Measurements from ENCODE around the gene SLC5A9. TPM values are rescaled to one million over a fixed set of nuclear protein-coding genes. Genes with fewer than 3 reads are reported as not detected.

SLC5A9 gene
- 0.10 TPM for total RNA-seq

DNA sequence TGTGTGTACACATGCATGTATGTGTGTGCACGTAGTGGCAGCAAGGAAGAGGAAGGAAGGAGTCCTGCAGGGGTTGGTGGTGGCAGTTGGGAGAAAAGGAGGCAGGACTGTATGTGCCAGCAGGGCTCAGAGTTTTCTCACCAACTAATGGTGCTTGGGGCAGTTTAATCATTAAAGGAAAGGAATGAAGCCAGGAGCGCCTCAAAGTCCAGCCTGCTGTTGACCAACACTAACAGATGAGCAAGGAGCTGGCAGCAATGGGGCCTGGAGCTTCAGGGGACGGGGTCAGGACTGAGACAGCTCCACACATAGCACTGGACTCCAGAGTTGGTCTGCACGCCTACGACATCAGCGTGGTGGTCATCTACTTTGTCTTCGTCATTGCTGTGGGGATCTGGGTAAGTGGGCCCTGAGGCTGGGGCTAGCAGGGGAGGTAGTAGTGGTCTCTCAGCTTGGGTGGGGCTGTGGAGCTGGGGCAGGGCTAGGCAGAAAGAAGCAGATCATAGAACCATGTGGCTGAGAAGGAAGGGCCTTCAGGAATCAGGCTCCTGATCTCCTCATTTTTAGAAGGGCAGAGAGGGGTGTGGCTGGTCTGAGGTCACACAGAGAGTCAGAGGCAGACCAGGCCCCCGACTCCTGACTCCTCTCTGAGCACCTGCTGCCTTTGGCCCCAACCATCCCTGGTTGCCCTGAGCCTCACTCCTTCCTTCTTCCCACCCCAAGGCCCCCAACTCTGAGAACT lies at the start of gene SLC5A9:
SLC5A9 (plus strand) TSS at position 216 of the 742 bp plus-strand sequence; CDS start at position 237, 21 bp downstream.
- Histone ChIP-seq H3K4me3 (ENCODE audit: low read length) (no peak within 1 kb of the TSS), H3K27me3 (ENCODE audit: insufficient read depth, low read length) (no peaks in the 10 kb centered on the region), H3K4me1 (ENCODE audit: insufficient read depth, low read length) (peaks cover 10% of the 10 kb centered on the region), H3K9me3 (ENCODE audit: low read depth, low read length) (no peaks in the 10 kb centered on the region)

DNA sequence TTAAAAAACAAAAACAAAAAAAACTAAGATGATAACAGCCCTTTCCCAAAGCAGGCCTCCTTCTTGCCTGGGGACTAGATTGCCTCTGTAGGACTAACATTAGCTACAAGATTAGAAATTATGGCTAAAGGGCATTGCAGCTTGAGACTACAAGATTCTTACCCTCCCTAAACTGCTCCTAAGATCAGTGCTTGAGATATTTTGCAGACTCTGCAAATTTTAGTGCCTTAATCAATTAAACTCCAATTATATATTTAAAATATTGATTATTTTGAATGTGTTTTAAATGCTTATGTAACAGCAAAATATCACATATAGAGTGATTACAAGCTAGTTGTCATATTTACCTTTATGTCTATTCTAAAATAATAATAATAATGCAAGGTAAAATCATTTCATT lies 47.4 kb upstream of the SLC5A9 start:
- Histone ChIP-seq H3K9me3 (ENCODE audit: low read depth, low read length) (no peaks in the 10 kb centered on the region), H3K27me3 (ENCODE audit: insufficient read depth, low read length) (no peaks in the 10 kb centered on the region), H3K4me3 (ENCODE audit: low read length) (no peak overlapping the region), H3K4me1 (ENCODE audit: insufficient read depth, low read length) (no peaks in the 10 kb centered on the region)

DNA sequence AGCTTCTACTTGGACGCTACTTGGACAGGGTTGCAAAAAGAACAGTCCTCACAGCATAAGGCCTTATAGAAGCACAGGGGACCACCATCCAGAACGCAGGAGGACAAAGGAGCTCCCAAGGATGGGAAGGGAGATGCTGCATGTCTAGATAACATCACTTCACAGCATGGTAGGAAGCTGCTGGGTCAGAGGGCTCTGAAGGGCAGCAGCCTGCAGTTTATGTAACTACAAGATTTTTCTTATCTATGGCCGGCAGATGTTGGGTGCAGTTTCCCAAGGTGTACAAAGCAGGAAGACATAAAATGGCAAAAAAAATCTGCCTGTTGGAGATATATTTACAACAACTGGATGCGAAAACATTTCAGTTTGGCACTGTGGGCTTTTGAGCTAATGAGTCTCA lies 45.3 kb upstream of the SLC5A9 start:
- no peaks in the 10 kb centered on the region for H3K9me3 ChIP-seq (ENCODE audit: low read depth, low read length)
- no peak overlapping the region for H3K4me3 ChIP-seq (ENCODE audit: low read length)
- no peaks in the 10 kb centered on the region for H3K4me1 ChIP-seq (ENCODE audit: insufficient read depth, low read length)
- no peaks in the 10 kb centered on the region for H3K27me3 ChIP-seq (ENCODE audit: insufficient read depth, low read length)

DNA sequence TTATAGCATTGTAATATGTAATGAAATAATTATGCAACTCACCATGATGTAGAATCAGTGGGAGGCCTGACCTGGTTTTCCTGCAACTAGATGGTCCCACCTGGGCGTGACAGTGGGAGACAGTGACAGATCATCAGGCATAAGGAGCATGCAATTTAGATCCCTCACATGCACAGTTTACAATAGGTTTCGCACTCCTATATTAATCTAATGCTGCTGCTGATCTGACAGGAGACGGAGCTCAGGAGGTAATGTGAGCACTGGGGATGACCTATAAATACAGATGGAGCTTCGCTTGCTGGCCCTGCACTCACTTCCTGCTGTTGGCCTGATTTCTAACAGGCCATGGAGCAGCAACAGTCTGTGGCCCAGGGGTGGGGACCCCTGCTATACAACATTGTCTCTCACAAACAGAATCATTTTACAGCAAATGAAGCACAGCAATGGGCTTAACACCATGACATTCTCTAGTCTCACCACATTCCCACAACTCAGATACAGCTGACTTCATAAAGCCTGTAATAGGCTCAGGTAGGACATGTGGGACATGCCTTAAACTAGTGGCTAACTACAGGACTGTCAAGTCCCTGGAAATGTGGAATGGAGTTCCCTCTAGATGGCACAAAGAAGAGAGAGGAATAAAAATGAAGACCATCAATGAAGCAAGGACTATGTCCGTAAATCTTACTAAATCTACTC lies 40.7 kb upstream of the SLC5A9 start:
- Histone ChIP-seq H3K4me3 (ENCODE audit: low read length) (no peak overlapping the region), H3K27me3 (ENCODE audit: insufficient read depth, low read length) (no peaks in the 10 kb centered on the region), H3K9me3 (ENCODE audit: low read depth, low read length) (no peaks in the 10 kb centered on the region), H3K4me1 (ENCODE audit: insufficient read depth, low read length) (no peaks in the 10 kb centered on the region)

DNA sequence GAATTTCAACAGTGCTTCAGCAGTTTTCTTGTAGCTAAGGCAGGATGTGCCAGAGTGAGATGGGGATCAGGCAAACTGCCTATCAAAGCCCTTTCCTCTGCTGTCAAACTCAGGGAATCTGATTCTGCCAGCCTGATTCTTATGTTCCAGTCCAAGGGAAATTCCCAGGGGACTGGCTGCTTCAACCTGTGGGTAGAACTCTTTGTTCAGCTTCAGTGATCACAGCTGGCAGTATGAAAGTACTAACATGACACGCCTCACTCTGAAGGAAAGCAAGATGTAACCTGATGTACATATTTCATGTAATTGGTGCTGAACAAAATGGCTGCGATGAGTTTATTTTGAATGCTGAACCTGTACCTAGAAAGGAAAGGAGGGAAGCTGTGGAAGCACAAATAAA lies 40.1 kb upstream of the SLC5A9 start:
- no peaks in the 10 kb centered on the region for H3K4me1 ChIP-seq (ENCODE audit: insufficient read depth, low read length)
- H3K9me3 ChIP-seq (ENCODE audit: low read depth, low read length): peaks cover 1% of the 10 kb centered on the region
- no peaks in the 10 kb centered on the region for H3K27me3 ChIP-seq (ENCODE audit: insufficient read depth, low read length)
- H3K4me3 ChIP-seq (ENCODE audit: low read length): no peak overlapping the region

DNA sequence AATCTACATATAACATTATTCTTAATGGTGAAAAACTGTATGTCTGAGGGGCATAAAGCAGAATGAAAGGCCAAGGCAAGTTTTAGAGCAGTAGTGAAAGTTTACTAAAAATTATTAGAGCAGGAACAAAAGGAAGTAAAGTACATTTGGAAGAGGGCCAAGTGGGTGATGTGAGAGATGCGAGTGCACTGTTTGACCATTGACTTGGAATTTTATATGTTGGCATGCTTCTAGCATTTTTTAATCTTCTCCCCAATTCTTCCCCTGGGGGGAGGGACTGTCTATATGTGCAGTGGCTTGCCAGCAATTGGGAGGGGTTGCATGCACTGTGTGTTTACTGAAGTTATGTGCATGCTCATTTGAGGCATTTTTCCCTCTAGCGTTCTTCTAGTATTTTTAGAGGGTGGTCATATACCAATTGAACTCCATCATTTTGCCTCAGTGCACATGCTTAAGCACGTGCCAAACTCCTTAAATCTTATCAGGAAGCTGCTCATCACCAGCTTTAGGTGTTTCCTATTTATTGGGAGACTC lies 36.1 kb upstream of the SLC5A9 start:
- Histone ChIP-seq H3K9me3 (ENCODE audit: low read depth, low read length) (peaks cover 8% of the 10 kb centered on the region), H3K4me1 (ENCODE audit: insufficient read depth, low read length) (no peaks in the 10 kb centered on the region), H3K4me3 (ENCODE audit: low read length) (no peak overlapping the region)

DNA sequence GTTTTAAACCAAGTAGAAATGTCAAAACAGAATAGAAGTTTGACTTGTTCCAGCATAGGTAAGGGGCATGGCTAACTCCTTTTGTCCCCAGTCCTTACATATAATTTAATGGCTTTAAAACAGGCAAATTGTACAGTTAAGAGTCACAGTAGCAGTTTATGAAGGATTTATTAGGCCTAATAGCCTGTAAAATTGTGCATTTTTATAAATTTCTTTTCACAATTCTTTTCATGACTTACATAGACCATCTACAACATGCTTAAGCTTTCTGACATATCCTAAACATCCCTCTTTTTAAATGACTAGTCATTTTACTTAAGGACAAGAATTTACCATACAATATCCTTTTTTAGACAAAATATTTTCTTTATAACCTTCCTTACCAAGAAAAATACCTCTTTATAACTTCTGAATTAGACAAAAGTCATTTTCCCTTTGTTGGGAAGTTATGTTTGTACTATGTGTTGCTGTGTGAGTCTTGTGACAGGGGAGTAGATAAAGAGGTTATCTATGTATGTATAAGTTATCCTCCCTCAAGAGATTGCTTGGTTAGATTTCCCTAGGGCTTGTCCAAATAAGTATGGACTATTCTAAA lies 34.5 kb upstream of the SLC5A9 start:
- H3K27me3 ChIP-seq (ENCODE audit: insufficient read depth, low read length): no peaks in the 10 kb centered on the region
- H3K9me3 ChIP-seq (ENCODE audit: low read depth, low read length): peaks cover 8% of the 10 kb centered on the region
- H3K4me1 ChIP-seq (ENCODE audit: insufficient read depth, low read length): no peaks in the 10 kb centered on the region
- H3K4me3 ChIP-seq (ENCODE audit: low read length): no peak overlapping the region

More for the DNA sequence above, 36.1 kb upstream of the SLC5A9 start:
- H3K27me3 ChIP-seq (ENCODE audit: insufficient read depth, low read length): no peaks in the 10 kb centered on the region

DNA sequence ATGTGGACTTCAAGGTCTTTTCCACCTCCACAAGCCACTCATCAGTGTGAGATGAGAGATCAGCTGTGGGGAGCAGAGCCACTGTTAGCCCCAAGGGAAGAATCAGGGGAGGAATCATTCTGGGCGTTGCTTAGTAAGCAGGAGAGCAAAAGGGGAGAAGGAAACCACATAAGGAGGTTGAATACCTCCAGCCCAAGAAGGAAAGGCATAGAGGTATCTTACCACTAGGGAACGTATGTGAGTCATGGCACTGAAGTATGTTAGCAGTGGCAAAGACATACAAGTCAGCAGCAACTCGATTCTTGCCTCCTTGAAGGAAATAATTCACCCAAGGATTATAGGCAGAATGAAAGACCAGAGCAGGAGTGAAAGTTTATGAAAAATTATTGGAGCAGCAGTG lies 31.6 kb upstream of the SLC5A9 start:
- peaks cover 3% of the 10 kb centered on the region for H3K4me1 ChIP-seq (ENCODE audit: insufficient read depth, low read length)
- peaks cover 3% of the 10 kb centered on the region for H3K27me3 ChIP-seq (ENCODE audit: insufficient read depth, low read length)
- H3K9me3 ChIP-seq (ENCODE audit: low read depth, low read length): peaks cover 8% of the 10 kb centered on the region
- H3K4me3 ChIP-seq (ENCODE audit: low read length): no peak overlapping the region

DNA sequence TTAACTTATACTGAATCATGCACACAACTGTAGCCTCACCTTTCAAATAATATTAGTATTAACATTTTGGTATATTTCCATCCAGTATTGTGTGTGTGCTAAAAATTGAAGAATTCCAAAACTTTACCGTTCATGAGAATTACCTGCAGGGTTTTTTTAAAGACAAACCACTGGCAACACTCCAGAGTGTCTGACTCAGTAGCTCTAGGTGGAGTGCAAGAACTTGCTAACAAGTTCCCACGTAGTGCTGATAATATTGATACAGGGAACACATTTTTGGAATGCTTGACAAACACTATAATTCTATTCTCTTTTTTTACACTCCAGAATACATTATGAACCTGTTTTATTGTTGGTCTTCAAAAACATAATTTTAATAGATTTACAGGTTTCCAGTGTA lies 27.7 kb upstream of the SLC5A9 start:
- no peak overlapping the region for H3K4me3 ChIP-seq (ENCODE audit: low read length)
- H3K27me3 ChIP-seq (ENCODE audit: insufficient read depth, low read length): peaks cover 3% of the 10 kb centered on the region
- H3K9me3 ChIP-seq (ENCODE audit: low read depth, low read length): no peaks in the 10 kb centered on the region
- peaks cover 10% of the 10 kb centered on the region for H3K4me1 ChIP-seq (ENCODE audit: insufficient read depth, low read length)

DNA sequence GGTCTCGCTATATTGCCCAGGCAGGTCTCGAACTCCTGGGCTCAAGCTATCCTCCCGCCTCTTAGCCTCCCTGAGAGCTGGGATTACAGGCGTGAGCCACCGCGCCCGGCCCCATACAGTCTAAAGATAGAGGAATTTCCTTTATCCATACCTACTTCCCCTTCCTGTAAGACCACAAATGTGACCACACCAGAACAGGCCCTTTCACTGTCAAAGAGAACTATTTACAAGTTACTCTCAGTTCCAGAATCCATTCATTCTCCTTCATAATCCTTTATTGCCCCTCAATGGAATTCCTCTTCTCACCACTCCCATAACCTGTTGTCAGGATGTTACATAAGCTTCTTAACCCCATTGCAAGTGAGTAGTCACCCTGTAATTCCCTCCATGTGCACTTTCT lies 26.3 kb upstream of the SLC5A9 start:
- H3K4me3 ChIP-seq (ENCODE audit: low read length): no peak overlapping the region
- H3K27me3 ChIP-seq (ENCODE audit: insufficient read depth, low read length): peaks cover 3% of the 10 kb centered on the region
- H3K4me1 ChIP-seq (ENCODE audit: insufficient read depth, low read length): peaks cover 10% of the 10 kb centered on the region
- no peaks in the 10 kb centered on the region for H3K9me3 ChIP-seq (ENCODE audit: low read depth, low read length)

DNA sequence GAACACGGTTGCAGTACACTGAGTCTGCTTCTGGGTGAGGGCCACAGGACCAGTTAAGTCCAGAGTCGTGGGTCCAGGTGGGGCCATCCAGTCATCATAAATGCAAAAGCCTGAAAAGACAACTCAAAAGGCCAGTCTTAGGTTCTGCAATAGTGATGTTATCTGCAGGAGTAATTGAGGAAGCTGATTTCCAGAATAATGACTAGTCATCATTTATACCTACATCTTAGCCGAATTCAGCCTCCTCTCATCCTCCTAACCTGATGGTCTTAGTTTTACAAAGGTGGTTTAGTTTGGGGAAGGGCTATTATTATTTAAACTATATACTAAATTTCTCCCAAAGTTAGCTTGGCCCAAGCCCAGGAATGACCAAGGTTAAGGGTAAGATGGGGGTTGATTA lies 23.5 kb upstream of the SLC5A9 start:
- Histone ChIP-seq H3K4me3 (ENCODE audit: low read length) (no peak overlapping the region), H3K9me3 (ENCODE audit: low read depth, low read length) (no peaks in the 10 kb centered on the region), H3K4me1 (ENCODE audit: insufficient read depth, low read length) (peaks cover 10% of the 10 kb centered on the region), H3K27me3 (ENCODE audit: insufficient read depth, low read length) (peaks cover 3% of the 10 kb centered on the region)

DNA sequence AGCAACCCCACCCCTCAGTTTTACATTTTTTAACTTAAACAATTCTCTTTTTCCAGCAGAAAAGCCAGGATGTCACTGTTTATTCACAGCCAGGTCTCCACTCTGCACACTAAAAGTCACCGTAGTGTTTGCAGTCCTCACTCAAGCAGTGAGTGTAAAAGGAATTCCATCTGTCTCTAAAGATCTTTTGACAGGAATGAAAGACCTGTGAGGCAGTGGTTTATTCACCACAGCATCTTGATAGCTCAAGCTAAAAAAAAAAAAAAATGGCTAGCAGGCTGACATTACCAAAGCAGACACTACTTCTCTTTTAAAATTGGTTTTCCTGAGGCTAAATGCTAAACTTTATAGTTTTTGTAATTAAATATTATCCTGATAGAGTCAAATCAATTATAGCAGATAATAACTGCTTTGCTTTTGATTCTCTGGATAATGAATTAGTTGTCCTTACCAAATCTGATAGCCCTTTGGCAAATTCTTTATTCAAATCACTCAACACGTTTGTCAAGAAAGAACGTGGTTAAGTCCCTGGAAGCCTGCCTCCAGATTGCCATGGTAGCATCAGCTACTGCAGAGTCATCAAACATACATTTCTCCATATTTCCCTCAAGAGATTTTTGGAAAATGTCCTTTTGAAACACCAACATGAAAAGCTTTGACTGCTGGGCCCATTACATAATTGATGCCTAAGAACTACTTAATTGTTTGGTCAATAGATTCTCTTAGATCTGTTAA lies 22.2 kb upstream of the SLC5A9 start:
- Histone ChIP-seq H3K4me3 (ENCODE audit: low read length) (no peak overlapping the region), H3K9me3 (ENCODE audit: low read depth, low read length) (no peaks in the 10 kb centered on the region), H3K27me3 (ENCODE audit: insufficient read depth, low read length) (no peaks in the 10 kb centered on the region), H3K4me1 (ENCODE audit: insufficient read depth, low read length) (peaks cover 10% of the 10 kb centered on the region)

DNA sequence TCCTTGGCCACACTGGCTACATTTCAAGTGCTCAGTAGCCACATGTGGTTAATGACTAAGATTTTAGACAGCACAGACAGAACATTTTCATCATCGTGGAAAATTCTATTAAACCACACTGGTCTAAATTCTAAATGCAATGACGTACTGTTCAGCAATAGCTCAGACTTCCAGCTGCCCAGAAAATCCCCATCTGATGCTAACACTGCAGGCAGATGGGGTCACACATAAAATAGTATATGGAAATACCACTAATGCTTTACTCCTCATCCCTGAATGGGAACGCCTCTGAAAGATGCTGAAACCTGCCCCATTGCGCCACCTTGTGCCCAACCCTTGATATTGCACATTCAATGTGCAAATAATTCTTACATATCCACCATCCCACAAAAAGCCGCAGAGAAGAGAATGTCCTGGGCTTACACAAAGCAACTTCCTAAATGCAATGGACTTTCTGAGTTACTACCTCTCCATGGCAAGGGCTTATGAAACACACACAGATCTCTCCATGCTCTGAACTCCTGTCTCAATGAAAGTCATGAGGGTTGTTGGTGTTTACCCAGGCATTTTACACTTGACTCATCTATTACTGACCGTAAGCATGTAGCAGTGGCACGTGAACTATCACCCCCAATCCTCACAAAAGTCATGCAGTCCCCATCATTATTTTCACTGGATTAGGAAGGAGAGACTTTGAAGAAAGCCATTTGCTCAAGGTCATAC lies 20.3 kb upstream of the SLC5A9 start:
- Histone ChIP-seq H3K4me3 (ENCODE audit: low read length) (no peak overlapping the region), H3K9me3 (ENCODE audit: low read depth, low read length) (no peaks in the 10 kb centered on the region), H3K4me1 (ENCODE audit: insufficient read depth, low read length) (no peaks in the 10 kb centered on the region), H3K27me3 (ENCODE audit: insufficient read depth, low read length) (no peaks in the 10 kb centered on the region)

DNA sequence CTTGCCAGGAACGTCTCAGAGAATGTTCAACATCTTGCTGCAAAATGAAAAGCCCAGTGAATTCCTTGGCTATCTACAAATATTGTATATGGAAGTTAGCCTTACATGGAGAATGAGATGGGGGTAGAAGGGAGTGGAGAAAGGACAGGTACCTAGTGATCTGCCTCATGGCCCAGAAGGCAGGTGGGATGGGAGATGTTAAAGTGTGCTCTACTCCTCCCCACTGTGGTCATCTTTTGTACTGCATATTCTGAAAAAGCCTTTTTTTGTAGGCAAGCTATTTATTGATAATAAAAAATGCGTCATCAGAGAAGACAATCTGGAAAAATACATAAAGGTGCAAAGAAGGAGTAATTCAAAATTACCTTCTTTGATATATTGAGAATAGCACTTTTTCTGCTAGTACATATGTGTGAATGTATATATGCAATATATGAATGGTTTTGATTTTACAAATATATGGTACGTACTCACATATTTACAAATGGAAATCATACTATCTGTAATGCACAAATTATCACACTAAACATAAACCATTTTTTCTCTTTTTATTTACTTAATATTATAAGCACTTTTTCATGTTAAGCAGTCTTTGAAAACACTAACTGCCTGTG lies 19.1 kb upstream of the SLC5A9 start:
- H3K4me3 ChIP-seq (ENCODE audit: low read length): no peak overlapping the region
- H3K4me1 ChIP-seq (ENCODE audit: insufficient read depth, low read length): no peaks in the 10 kb centered on the region
- no peaks in the 10 kb centered on the region for H3K27me3 ChIP-seq (ENCODE audit: insufficient read depth, low read length)

More for the DNA sequence above, 19.1 kb upstream of the SLC5A9 start:
- no peaks in the 10 kb centered on the region for H3K9me3 ChIP-seq (ENCODE audit: low read depth, low read length)

All from mononuclear cell (primary cell).